OCI-M2 (cell line): ENCODE results near the gene IQGAP3.
"Not testable (repeated sequence)": the region's sequence is repeated elsewhere in the genome, so short reads cannot be mapped to it uniquely, and the experiment has no call there.

Source experiments
- DNase-seq: peaks from one replicate; lab custom pipeline; 2025; ENCODE audit not compliant: unreplicated experiment; lab: John Stamatoyannopoulos, UW

The IQGAP3 gene

GRCh38 chr1:156592910-156593660 lies 20.7 kb upstream of the IQGAP3 start:
- no peak for DNase-seq

- no peak for DNase-seq
These were observed 20.0 kb upstream of the IQGAP3 start for GRCh38 chr1:156592158-156592909.

- DNase-seq = no peak
These were observed 19.2 kb upstream of the IQGAP3 start, which contains the start of gene NAXE for GRCh38 chr1:156591432-156592157. Gene NAXE (plus strand): TSS chr1:156591776. CDS start chr1:156591805, 29 bp downstream.

GRCh38 chr1:156591181-156591431 lies 18.7 kb upstream of the IQGAP3 start:
- DNase-seq = no peak

GRCh38 chr1:156590326-156591180 lies 18.2 kb upstream of the IQGAP3 start:
- DNase-seq = no peak

GRCh38 chr1:156589546-156589945 lies 17.2 kb upstream of the IQGAP3 start:
- DNase-seq = no peak

GRCh38 chr1:156587927-156588326 lies 15.6 kb upstream of the IQGAP3 start:
- DNase-seq = not testable (repeated sequence)

DNA sequence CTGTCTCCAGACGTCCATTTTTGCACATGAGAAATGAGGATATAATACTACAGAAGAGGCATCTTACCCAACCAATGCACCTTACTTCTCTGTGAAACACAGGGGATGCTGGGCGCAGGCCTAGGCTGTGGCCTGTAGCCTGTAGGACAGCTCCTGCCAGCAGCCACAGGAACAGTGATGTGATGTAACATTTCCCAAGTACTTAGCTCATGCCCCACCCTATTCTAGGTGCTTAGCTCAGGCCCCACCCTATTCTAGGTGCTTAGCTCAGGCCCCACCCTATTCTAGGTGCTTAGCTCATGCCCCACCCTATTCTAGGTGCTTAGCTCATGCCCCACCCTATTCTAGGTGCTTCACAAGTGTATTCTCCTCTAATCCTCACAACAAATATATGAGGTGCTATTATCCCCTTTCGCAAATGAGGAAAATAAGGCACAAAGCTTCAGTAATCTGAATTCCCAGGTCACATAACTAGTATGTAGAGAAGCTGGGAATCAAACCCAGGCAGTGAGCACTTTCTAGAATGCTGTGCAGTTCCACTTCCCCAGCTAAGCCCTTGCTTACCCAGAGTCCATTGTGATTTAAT lies 14.6 kb upstream of the IQGAP3 start:
- DNase-seq = no peak

DNA sequence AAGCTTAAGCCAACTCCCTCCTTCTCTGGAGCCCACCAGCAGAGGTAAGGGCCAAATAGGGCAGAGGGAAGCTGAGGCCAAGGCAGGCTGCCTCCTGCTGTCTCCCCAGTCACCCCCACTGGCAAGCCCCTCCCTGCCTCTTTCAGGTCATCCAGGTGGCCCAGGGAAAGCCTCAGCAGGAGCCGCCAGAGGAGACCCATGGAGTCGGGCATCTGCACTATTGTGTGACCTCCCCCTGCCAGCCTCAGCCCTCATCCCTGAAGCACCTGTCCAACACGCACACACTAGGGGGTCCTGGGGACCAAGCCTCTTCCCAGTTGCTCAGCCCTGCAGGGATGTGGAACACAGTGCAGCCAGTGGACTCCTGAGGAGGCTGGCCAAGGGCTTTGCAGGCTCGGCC lies 14.0 kb upstream of the IQGAP3 start:
- DNase-seq = no peak

GRCh38 chr1:156584813-156585212 lies 12.4 kb upstream of the IQGAP3 start:
- DNase-seq = no peak

DNA sequence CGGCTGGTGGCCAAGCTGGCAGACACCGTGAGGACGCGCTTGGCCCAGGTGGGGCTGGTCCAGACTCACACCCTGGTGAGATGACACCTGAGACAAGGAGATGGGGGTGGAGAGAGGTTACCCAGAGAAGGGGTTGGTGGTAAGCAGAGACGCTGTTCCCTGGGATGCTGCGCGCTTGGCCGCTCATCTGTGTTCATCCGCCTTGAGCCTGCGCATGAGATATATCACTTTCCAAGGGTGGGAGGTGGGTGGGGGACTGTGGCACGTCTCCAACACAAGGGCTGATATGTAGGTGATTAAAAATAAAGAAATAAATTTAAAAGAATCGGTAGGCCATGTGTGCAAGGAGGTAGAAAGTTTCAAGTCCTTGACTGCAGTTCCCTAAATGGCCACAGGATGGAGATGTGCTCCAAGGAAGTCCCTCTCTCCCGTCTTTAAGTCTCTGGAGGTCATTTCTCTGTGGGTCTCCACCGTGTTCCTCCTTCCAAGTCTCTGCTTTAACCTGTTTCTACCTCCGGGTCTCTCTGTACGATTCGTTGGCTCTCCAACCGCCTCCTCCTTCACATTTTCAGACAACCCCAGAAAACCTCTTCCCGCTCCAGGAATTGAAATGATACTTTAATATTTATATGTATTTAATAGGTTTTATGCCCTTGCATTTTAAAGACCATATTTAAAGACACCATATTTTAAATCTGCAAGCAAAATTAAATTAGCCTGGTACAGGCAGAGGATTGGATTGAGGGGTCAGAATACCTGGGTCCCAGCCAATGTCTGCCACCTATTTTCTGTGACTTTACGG lies 11.7 kb upstream of the IQGAP3 start:
- no peak for DNase-seq

- no peak for DNase-seq
These were observed 10.1 kb upstream of the IQGAP3 start for GRCh38 chr1:156582388-156583017.

DNA sequence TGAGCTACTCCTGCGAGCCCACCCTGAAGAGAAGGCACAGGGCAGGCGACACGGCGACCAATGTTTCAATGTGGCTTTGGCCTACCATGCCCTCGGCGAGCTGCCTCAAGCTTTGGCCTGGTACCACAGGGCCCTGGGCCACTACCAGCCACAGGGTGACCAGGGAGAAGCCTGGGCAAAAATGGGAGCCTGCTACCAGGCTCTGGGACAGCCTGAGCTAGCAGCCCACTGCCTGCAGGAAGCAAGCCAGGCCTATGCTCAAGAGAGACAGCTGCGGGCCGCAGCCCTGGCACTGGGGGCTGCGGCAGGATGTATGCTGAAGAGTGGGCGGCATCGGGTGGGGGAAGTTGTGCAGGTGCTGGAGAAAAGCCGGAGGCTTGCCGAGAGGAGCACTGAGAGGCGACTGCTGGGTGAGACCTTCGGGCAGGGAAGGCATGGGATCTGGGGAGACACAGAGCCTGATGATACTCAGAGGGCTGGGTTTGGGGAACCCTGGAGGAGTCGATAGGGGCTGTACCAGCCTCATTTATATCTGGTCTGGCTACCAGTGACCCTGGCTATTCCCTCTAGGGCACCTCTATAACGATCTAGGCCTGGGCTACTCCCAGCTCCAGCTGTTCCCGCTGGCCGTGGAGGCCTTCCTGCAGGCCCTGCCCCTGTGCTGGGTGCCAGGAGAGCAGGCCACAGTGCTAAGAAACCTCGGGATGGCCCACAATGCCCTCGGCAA lies 9.5 kb upstream of the IQGAP3 start:
- no peak for DNase-seq

DNA sequence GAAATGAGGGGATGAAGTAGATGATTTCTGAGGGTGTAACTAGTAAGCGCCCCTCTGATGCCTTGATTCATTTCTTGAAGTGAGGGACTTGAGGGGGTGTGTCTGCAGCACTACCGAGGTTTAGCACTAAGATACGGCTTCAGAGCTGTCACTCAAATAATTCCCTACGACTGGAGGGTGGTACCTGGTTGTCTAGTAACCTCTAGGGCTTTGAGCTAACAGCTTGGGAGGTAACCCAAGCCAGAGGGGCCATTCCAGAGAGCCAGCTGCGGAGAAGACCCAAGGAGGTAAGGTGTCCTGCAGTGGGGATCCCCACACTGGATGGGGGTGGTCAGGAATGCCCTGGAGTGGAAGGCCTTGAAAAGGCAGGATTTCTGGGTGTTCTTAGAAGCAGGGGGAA lies 7.1 kb upstream of the IQGAP3 start, which contains the start of gene TTC24:
Gene TTC24 (plus strand): TSS at position 252 of the 400 bp plus-strand sequence. CDS start 1,642 bp downstream, outside the sequence.
- no peak for DNase-seq

- no peak for DNase-seq
These were observed 5.7 kb upstream of the IQGAP3 start for GRCh38 chr1:156578055-156578454.

DNA sequence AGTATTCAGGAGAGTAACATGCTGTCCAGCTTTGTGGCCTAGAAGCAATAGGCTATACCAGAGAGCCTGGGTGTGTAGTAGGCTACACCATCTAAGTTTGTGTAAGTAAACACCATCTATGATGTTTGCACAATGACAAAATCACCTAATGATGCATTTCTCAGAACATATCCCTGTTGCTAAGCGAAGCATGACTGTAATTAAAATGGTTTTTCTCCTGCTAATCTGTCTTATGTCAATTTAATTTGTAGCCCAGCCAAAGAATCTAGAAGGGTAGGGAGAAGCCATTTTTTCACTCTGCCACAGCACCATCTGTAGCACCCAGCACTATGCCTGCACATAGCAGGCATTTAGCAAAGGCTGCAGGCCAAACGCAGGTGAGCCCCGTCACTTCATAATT lies 5.2 kb upstream of the IQGAP3 start:
- DNase-seq = no peak

GRCh38 chr1:156574039-156574633 lies 1.8 kb upstream of the IQGAP3 start:
- DNase-seq = no peak

DNA sequence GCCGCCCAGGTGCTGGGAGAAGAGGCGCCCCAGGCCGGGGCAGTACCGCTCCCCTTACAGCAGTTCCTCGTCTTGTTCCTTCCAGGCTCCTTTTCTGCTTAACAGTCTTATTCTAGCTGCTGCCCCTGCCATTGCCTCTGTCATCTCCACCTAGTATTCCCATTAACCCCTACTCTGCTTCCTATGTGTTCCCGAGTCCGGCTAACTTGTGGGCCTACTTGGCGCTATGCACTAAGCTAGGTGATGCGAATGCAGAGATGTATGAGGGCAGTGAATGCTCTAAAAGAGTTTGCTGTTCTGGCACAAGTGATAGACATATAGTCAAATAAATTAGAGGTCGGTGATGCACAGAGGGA lies 276 bp upstream of the IQGAP3 start:
- no peak for DNase-seq
